ENCODE results near the gene AGAP2.
A peak's percentile ranks its signal among the peaks of the same experiment; 100 is the strongest.

Gene AGAP2

GRCh38 chr12:57741844-57742738, 3.5 kb upstream of the AGAP2 start:
- WGBS (ENCODE audit: extremely low coverage, insufficient coverage, insufficient read length): no CpG with 5 or more reads among the region's 14 CpGs

GRCh38 chr12:57741413-57741789, 2.9 kb upstream of the AGAP2 start:
- H3K27me3 ChIP-seq (ENCODE audit: insufficient read depth, low read length): peaks cover 54% of the 10 kb centered on the region
- H3K27ac ChIP-seq (ENCODE audit: low read depth, low read length): no peak overlapping the region
- H3K79me2 ChIP-seq (ENCODE audit: control insufficient read depth, insufficient read depth, low read length, poor library complexity): no peaks in the 10 kb centered on the region
- no peak overlapping the region for H2BK5ac ChIP-seq (ENCODE audit: low read depth, low read length, poor library complexity)
- no peak overlapping the region for H4K12ac ChIP-seq (ENCODE audit: low read depth, low read length)
- no peak overlapping the region for H4K91ac ChIP-seq (ENCODE audit: low read depth, low read length)
- H2AFZ ChIP-seq (ENCODE audit: insufficient read depth, low read length, poor library complexity): no peak overlapping the region
- H2AK5ac ChIP-seq (ENCODE audit: low read length): no peak overlapping the region
- no peak overlapping the region for H2BK120ac ChIP-seq (ENCODE audit: insufficient read depth, low read length, poor library complexity)
- no peak overlapping the region for H4K8ac ChIP-seq (ENCODE audit: low read depth, low read length)
- no peak overlapping the region for H3K14ac ChIP-seq (ENCODE audit: low read length)
- no peak for DNase-seq
- peaks cover 0 to 7% of the 10 kb centered on the region in 2 experiments for H3K4me1 ChIP-seq (ENCODE audit: control insufficient read depth in 1 of 2, insufficient read depth in 2 of 2, low read length in 2 of 2)
- peaks cover 8% of the 10 kb centered on the region for H3K9me3 ChIP-seq (ENCODE audit: insufficient read depth, low read depth, low read length)
- no CpG with 5 or more reads among the region's 1 CpG for WGBS (ENCODE audit: extremely low coverage, insufficient coverage, insufficient read length)
- H3K4me2 ChIP-seq (ENCODE audit: low read length): no peak overlapping the region
- H3K18ac ChIP-seq (ENCODE audit: low read length): no peak overlapping the region
- H3K23ac ChIP-seq (ENCODE audit: low read length): no peak overlapping the region
- no peak overlapping the region for H3K9ac ChIP-seq (ENCODE audit: low read length)
- H3K79me1 ChIP-seq (ENCODE audit: low read length): peaks cover 3% of the 10 kb centered on the region
- H3K36me3 ChIP-seq (ENCODE audit: control insufficient read depth in 1 of 2, insufficient read depth in 2 of 2, low read length in 2 of 2): no peaks in the 10 kb centered on the region
- H3K4me3 ChIP-seq (ENCODE audit: low read depth, low read length): no peak overlapping the region
- no peak overlapping the region for H2BK12ac ChIP-seq (ENCODE audit: low read length)
- no peak overlapping the region for H3K4ac ChIP-seq (ENCODE audit: low read depth, low read length)

More at GRCh38 chr12:57741844-57742738, 3.5 kb upstream of the AGAP2 start:
- peak in 1 of 2 donors; percentile 20 for DNase-seq
- Histone ChIP-seq H3K79me1 (ENCODE audit: low read length) (peaks cover 3% of the 10 kb centered on the region), H3K4me2 (ENCODE audit: low read length) (no peak overlapping the region), H2BK120ac (ENCODE audit: insufficient read depth, low read length, poor library complexity) (no peak overlapping the region), H4K8ac (ENCODE audit: low read depth, low read length) (no peak overlapping the region), H2AFZ (ENCODE audit: insufficient read depth, low read length, poor library complexity) (no peak overlapping the region), H3K23ac (ENCODE audit: low read length) (no peak overlapping the region), H3K4me3 (ENCODE audit: low read depth, low read length) (no peak overlapping the region), H3K36me3 (ENCODE audit: control insufficient read depth in 1 of 2, insufficient read depth in 2 of 2, low read length in 2 of 2) (peaks cover 2 to 5% of the 10 kb centered on the region in 2 experiments), H3K9ac (ENCODE audit: low read length) (no peak overlapping the region), H4K12ac (ENCODE audit: low read depth, low read length) (no peak overlapping the region), H4K91ac (ENCODE audit: low read depth, low read length) (no peak overlapping the region), H3K18ac (ENCODE audit: low read length) (no peak overlapping the region), H2BK12ac (ENCODE audit: low read length) (no peak overlapping the region), H3K27me3 (ENCODE audit: insufficient read depth, low read length) (peaks cover 47% of the 10 kb centered on the region), H3K14ac (ENCODE audit: low read length) (no peak overlapping the region), H2AK5ac (ENCODE audit: low read length) (no peak overlapping the region), H3K27ac (ENCODE audit: low read depth, low read length) (no peak overlapping the region), H3K4ac (ENCODE audit: low read depth, low read length) (no peak overlapping the region), H3K9me3 (ENCODE audit: insufficient read depth, low read depth, low read length) (peaks cover 6% of the 10 kb centered on the region), H2BK5ac (ENCODE audit: low read depth, low read length, poor library complexity) (no peak overlapping the region), H3K79me2 (ENCODE audit: control insufficient read depth, insufficient read depth, low read length, poor library complexity) (no peaks in the 10 kb centered on the region), H3K4me1 (ENCODE audit: control insufficient read depth in 1 of 2, insufficient read depth in 2 of 2, low read length in 2 of 2) (peaks cover 0 to 7% of the 10 kb centered on the region in 2 experiments)

- H3K4me1 ChIP-seq (ENCODE audit: control insufficient read depth in 1 of 2, insufficient read depth in 2 of 2, low read length in 2 of 2): peaks cover 0 to 7% of the 10 kb centered on the region in 2 experiments
- DNase-seq: no peak
- H3K9ac ChIP-seq (ENCODE audit: low read length): no peak overlapping the region
- no peak overlapping the region for H3K27ac ChIP-seq (ENCODE audit: low read depth, low read length)
- H3K4ac ChIP-seq (ENCODE audit: low read depth, low read length): no peak overlapping the region
- no peak overlapping the region for H4K8ac ChIP-seq (ENCODE audit: low read depth, low read length)
- H3K9me3 ChIP-seq (ENCODE audit: insufficient read depth, low read depth, low read length): peaks cover 8% of the 10 kb centered on the region
- no peak overlapping the region for H4K91ac ChIP-seq (ENCODE audit: low read depth, low read length)
- H3K18ac ChIP-seq (ENCODE audit: low read length): no peak overlapping the region
- peaks cover 3% of the 10 kb centered on the region for H3K79me1 ChIP-seq (ENCODE audit: low read length)
- H3K27me3 ChIP-seq (ENCODE audit: insufficient read depth, low read length): peaks cover 60% of the 10 kb centered on the region
- H2BK5ac ChIP-seq (ENCODE audit: low read depth, low read length, poor library complexity): no peak overlapping the region
- H3K4me2 ChIP-seq (ENCODE audit: low read length): no peak overlapping the region
- H2AK5ac ChIP-seq (ENCODE audit: low read length): no peak overlapping the region
- H3K14ac ChIP-seq (ENCODE audit: low read length): no peak overlapping the region
- no peak overlapping the region for H2BK12ac ChIP-seq (ENCODE audit: low read length)
- H3K36me3 ChIP-seq (ENCODE audit: control insufficient read depth in 1 of 2, insufficient read depth in 2 of 2, low read length in 2 of 2): no peaks in the 10 kb centered on the region
- H2BK120ac ChIP-seq (ENCODE audit: insufficient read depth, low read length, poor library complexity): no peak overlapping the region
- H2AFZ ChIP-seq (ENCODE audit: insufficient read depth, low read length, poor library complexity): no peak overlapping the region
- no CpG with 5 or more reads among the region's 5 CpGs for WGBS (ENCODE audit: extremely low coverage, insufficient coverage, insufficient read length)
- H3K79me2 ChIP-seq (ENCODE audit: control insufficient read depth, insufficient read depth, low read length, poor library complexity): no peaks in the 10 kb centered on the region
- H4K12ac ChIP-seq (ENCODE audit: low read depth, low read length): no peak overlapping the region
- no peak overlapping the region for H3K4me3 ChIP-seq (ENCODE audit: low read depth, low read length)
- H3K23ac ChIP-seq (ENCODE audit: low read length): no peak overlapping the region
Measured at GRCh38 chr12:57740656-57741412, 2.3 kb upstream of the AGAP2 start.

- no peak overlapping the region for H4K91ac ChIP-seq (ENCODE audit: low read depth, low read length)
- WGBS (ENCODE audit: extremely low coverage, insufficient coverage, insufficient read length): no CpG with 5 or more reads among the region's 10 CpGs
- H4K12ac ChIP-seq (ENCODE audit: low read depth, low read length): no peak overlapping the region
- peaks cover 0 to 7% of the 10 kb centered on the region in 2 experiments for H3K4me1 ChIP-seq (ENCODE audit: control insufficient read depth in 1 of 2, insufficient read depth in 2 of 2, low read length in 2 of 2)
- H4K8ac ChIP-seq (ENCODE audit: low read depth, low read length): no peak overlapping the region
- H3K18ac ChIP-seq (ENCODE audit: low read length): no peak overlapping the region
- H3K79me1 ChIP-seq (ENCODE audit: low read length): peaks cover 2% of the 10 kb centered on the region
- no peak for DNase-seq
- no peak overlapping the region for H3K4me2 ChIP-seq (ENCODE audit: low read length)
- H3K79me2 ChIP-seq (ENCODE audit: control insufficient read depth, insufficient read depth, low read length, poor library complexity): no peaks in the 10 kb centered on the region
- no peak overlapping the region for H2AK5ac ChIP-seq (ENCODE audit: low read length)
- no peak overlapping the region for H2AFZ ChIP-seq (ENCODE audit: insufficient read depth, low read length, poor library complexity)
- no peak overlapping the region for H2BK12ac ChIP-seq (ENCODE audit: low read length)
- no peak overlapping the region for H2BK5ac ChIP-seq (ENCODE audit: low read depth, low read length, poor library complexity)
- peaks cover 8% of the 10 kb centered on the region for H3K9me3 ChIP-seq (ENCODE audit: insufficient read depth, low read depth, low read length)
- H3K4ac ChIP-seq (ENCODE audit: low read depth, low read length): no peak overlapping the region
- H3K36me3 ChIP-seq (ENCODE audit: control insufficient read depth in 1 of 2, insufficient read depth in 2 of 2, low read length in 2 of 2): no peaks in the 10 kb centered on the region
- no peak overlapping the region for H2BK120ac ChIP-seq (ENCODE audit: insufficient read depth, low read length, poor library complexity)
- no peak overlapping the region for H3K4me3 ChIP-seq (ENCODE audit: low read depth, low read length)
- peaks cover 68% of the 10 kb centered on the region for H3K27me3 ChIP-seq (ENCODE audit: insufficient read depth, low read length)
- H3K27ac ChIP-seq (ENCODE audit: low read depth, low read length): no peak overlapping the region
- no peak overlapping the region for H3K9ac ChIP-seq (ENCODE audit: low read length)
- H3K23ac ChIP-seq (ENCODE audit: low read length): no peak overlapping the region
- H3K14ac ChIP-seq (ENCODE audit: low read length): no peak overlapping the region
Measured at GRCh38 chr12:57739914-57740538, 1.5 kb upstream of the AGAP2 start.

Measured in trophoblast cell (in vitro differentiated cells and primary cell).